B cell (primary cell): ENCODE measurements around the gene ABCD3. TPM values are rescaled to one million over a fixed set of nuclear protein-coding genes. Genes with fewer than 3 reads are reported as not detected.

Source experiments
- ATAC-seq: fragments of 200-7000 bp; cut with Tn5 transposase; one replicate; pipeline ENCODE4 v1.10.0; 2021; ENCODE audit warnings: low read depth, mild to moderate bottlenecking, moderate number of reproducible peaks, moderate library complexity
- CTCF ChIA-PET: fragments of 350-600 bp; sonication (Branson Sonifier 250); formaldehyde crosslinking; loops from one replicate; lab custom pipeline; 2021; ENCODE audit warnings: antibody characterized with exemption, inconsistent platforms; lab: Charles Lee
- POLR2A ChIA-PET: fragments of 350-600 bp; sonication (Branson Sonifier 250); formaldehyde crosslinking; loops from one replicate; lab custom pipeline; 2021; ENCODE audit warnings: antibody characterized with exemption; lab: Charles Lee
- DNase-seq: peaks from one replicate; pipeline ENCODE4 v3.0.0; 2013
- H2AFZ ChIP-seq: 2 replicates; pipeline ENCODE4 v1.6.1; 2012; ENCODE audit warnings: mild to moderate bottlenecking, low read depth, low read length; ENCODE audit not compliant: insufficient read depth, poor library complexity, severe bottlenecking
- H3K27ac ChIP-seq, 2 donors: 1 replicate in 1 of 2; 2 replicates in 1 of 2; pipeline ENCODE4 v1.5.1; 2012 to 2013; ENCODE audit warnings: low read length in 2 of 2, mild to moderate bottlenecking in 2 of 2, moderate library complexity in 1 of 2
- H3K27me3 ChIP-seq, 4 experiments: fragments of 200-600 bp in 1 of 4; sonication (generic) in 1 of 4; replicated peaks in 1 of 4; 1 replicate in 2 of 4; 2 replicates in 2 of 4; pipeline versions ENCODE4 v1.6.1 to v1.7.0; 2013 to 2016; ENCODE audit warnings: low read length in 3 of 4, mild to moderate bottlenecking in 2 of 4, mixed read lengths in 1 of 4, moderate library complexity in 1 of 4; ENCODE audit not compliant: insufficient read depth in 4 of 4, control insufficient read depth in 3 of 4; ENCODE audit errors: control extremely low read depth in 1 of 4
- H3K36me3 ChIP-seq, 2 experiments: replicated peaks in 1 of 2; 1 replicate in 1 of 2; 2 replicates in 1 of 2; pipeline versions ENCODE4 v1.6.1 to v1.7.1; 2013; ENCODE audit warnings: low read length in 1 of 2; ENCODE audit not compliant: insufficient read depth in 2 of 2, control insufficient read depth in 1 of 2; ENCODE audit errors: control extremely low read depth in 1 of 2, extremely low read depth in 1 of 2
- H3K4me1 ChIP-seq, 2 donors: fragments of 200-600 bp in 1 of 2; sonication (generic) in 1 of 2; 1 replicate in 1 of 2; 2 replicates in 1 of 2; pipeline versions ENCODE4 v1.5.1 to v1.6.1; 2013 to 2017; ENCODE audit warnings: low read length in 2 of 2; ENCODE audit not compliant: control insufficient read depth in 2 of 2, insufficient read depth in 2 of 2
- H3K4me2 ChIP-seq: replicated peaks from 2 replicates; pipeline ENCODE3; 2012; ENCODE audit warnings: mild to moderate bottlenecking, low read depth, low read length; ENCODE audit not compliant: poor library complexity, severe bottlenecking
- H3K4me3 ChIP-seq, 5 experiments: fragments of 200-600 bp in 1 of 5; sonication (generic) in 1 of 5; 1 replicate in 3 of 5; 2 replicates in 2 of 5; pipeline versions ENCODE4 v1.5.1 to v1.7.0; 2011 to 2016; ENCODE audit warnings: low read length in 4 of 5, mild to moderate bottlenecking in 4 of 5, low read depth in 2 of 5, control low read depth in 1 of 5, moderate library complexity in 1 of 5; ENCODE audit not compliant: insufficient read depth in 1 of 5; ENCODE audit errors: control extremely low read depth in 1 of 5, extremely low read depth in 1 of 5
- H3K79me2 ChIP-seq: fragments of 200-600 bp; sonication (generic); one replicate; pipeline ENCODE4 v1.6.0; 2016; ENCODE audit warnings: low read length; ENCODE audit not compliant: control insufficient read depth, insufficient read depth
- H3K9ac ChIP-seq: fragments of 200-600 bp; sonication (generic); 2 replicates; pipeline ENCODE4 v1.6.1; 2017; ENCODE audit warnings: mild to moderate bottlenecking, low read length, moderate library complexity
- H3K9me3 ChIP-seq, 3 donors: one replicate each; pipeline versions ENCODE4 v1.6.1 to v1.7.1; 2013; ENCODE audit warnings: low read length in 2 of 3; ENCODE audit not compliant: control insufficient read depth in 2 of 3, insufficient read depth in 1 of 3; ENCODE audit errors: control extremely low read depth in 1 of 3
- H4K20me1 ChIP-seq: 2 replicates; pipeline ENCODE4 v1.6.0; 2012; ENCODE audit warnings: mild to moderate bottlenecking, low read length; ENCODE audit not compliant: insufficient read depth, control insufficient read depth, poor library complexity, severe bottlenecking
- H3K27ac Mint-ChIP-seq: one replicate; pipeline ENCODE4 v1.8.0; 2021; ENCODE audit warnings: mixed read lengths
- H3K27me3 Mint-ChIP-seq: one replicate; pipeline ENCODE4 v1.8.0; 2021; ENCODE audit warnings: mixed read lengths
- H3K4me1 Mint-ChIP-seq: one replicate; pipeline ENCODE4 v1.8.0; 2021; ENCODE audit warnings: mixed read lengths
- H3K4me3 Mint-ChIP-seq: one replicate; pipeline ENCODE4 v1.8.0; 2021; ENCODE audit warnings: mixed read lengths
- H3K9me3 Mint-ChIP-seq: one replicate; pipeline ENCODE4 v1.8.0; 2022; ENCODE audit warnings: mixed read lengths; ENCODE audit not compliant: insufficient read depth
- EZH2 ChIP-seq: IDR thresholded peaks from 2 replicates; pipeline ENCODE4 v1.6.1; 2012; ENCODE audit warnings: borderline replicate concordance, low read depth, mild to moderate bottlenecking, moderate library complexity, low read length; ENCODE audit not compliant: insufficient read depth, poor library complexity, severe bottlenecking
- WGBS: methylation state at CpG from one replicate; pipeline ENCODE4 v1.1.5; 2013; ENCODE audit warnings: missing lambda C conversion rate; ENCODE audit not compliant: insufficient coverage; 5-methylcytosine and 5-hydroxymethylcytosine counted together
- intact Hi-C: fragments of 100-400 bp; cut with micrococcal nuclease; formaldehyde crosslinking; loops from one replicate; pipeline ENCODE4 v1.10.0; 2022
- polyA plus RNA-seq: library from polyadenylated mRNA; depleted of rRNA; stranded (reverse); fragments of >200 nt; gene quantifications from 2 replicates; pipeline ENCODE4 v1.2.3, GENCODE V29; 2012
- total RNA-seq, 2 donors: library from RNA; stranded (reverse); fragments of 120-200 nt in 1 of 2; gene quantifications; 1 replicate in 1 of 2; 2 replicates in 1 of 2; pipeline versions ENCODE4 v1.2.3 to v1.2.4, GENCODE V29; 2013 to 2022
- TF ChIP-seq, protein P1 (sequence below): fragments of 200-600 bp; IDR thresholded peaks from one replicate; pipeline ENCODE4 v1.8.0; 2022; ENCODE audit warnings: antibody characterized with exemption, mild to moderate bottlenecking

ABCD3 gene
- total and polyA plus RNA-seq, 2 donors (not counting 1 experiment from before 2014, with no cell fraction given): 4.0 to 19.4 TPM

- no peak overlapping the region for H3K9ac ChIP-seq
- ATAC-seq: no peak
- no peaks in the 10 kb centered on the region for H3K9me3 ChIP-seq
- no peak overlapping the region for H3K4me2 ChIP-seq
- TF ChIP-seq EZH2: no peak
- TF ChIP-seq, protein P1, sequence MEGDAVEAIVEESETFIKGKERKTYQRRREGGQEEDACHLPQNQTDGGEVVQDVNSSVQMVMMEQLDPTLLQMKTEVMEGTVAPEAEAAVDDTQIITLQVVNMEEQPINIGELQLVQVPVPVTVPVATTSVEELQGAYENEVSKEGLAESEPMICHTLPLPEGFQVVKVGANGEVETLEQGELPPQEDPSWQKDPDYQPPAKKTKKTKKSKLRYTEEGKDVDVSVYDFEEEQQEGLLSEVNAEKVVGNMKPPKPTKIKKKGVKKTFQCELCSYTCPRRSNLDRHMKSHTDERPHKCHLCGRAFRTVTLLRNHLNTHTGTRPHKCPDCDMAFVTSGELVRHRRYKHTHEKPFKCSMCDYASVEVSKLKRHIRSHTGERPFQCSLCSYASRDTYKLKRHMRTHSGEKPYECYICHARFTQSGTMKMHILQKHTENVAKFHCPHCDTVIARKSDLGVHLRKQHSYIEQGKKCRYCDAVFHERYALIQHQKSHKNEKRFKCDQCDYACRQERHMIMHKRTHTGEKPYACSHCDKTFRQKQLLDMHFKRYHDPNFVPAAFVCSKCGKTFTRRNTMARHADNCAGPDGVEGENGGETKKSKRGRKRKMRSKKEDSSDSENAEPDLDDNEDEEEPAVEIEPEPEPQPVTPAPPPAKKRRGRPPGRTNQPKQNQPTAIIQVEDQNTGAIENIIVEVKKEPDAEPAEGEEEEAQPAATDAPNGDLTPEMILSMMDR: no peak
- no peak for DNase-seq
- intact Hi-C loops: no loop called here
- H3K27me3 ChIP-seq: peaks cover 0 to 2% (median under 1%) of the 10 kb centered on the region in 4 experiments
- H4K20me1 ChIP-seq: no peaks in the 10 kb centered on the region
- no peaks in the 10 kb centered on the region for H3K79me2 ChIP-seq
- ChIA-PET POLR2A (no interaction called here), CTCF (no interaction called here)
- no peak overlapping the region for H3K4me3 Mint-ChIP-seq
- no peak overlapping the region for H3K4me3 ChIP-seq
- H3K9me3 Mint-ChIP-seq: no peaks in the 10 kb centered on the region
- WGBS: 100% methylated on average over 3 of the region's 5 CpGs
- H3K4me1 ChIP-seq: no peaks in the 10 kb centered on the region
- H3K36me3 ChIP-seq: no peaks in the 10 kb centered on the region
- no peaks in the 10 kb centered on the region for H3K4me1 Mint-ChIP-seq
- H3K27ac ChIP-seq: no peak overlapping the region
- peaks cover 25% of the 10 kb centered on the region for H3K27me3 Mint-ChIP-seq
- no peak overlapping the region for H3K27ac Mint-ChIP-seq
- no peak overlapping the region for H2AFZ ChIP-seq
These were observed 19.8 kb upstream of the ABCD3 start for GRCh38 chr1:94398356-94398755.

DNA sequence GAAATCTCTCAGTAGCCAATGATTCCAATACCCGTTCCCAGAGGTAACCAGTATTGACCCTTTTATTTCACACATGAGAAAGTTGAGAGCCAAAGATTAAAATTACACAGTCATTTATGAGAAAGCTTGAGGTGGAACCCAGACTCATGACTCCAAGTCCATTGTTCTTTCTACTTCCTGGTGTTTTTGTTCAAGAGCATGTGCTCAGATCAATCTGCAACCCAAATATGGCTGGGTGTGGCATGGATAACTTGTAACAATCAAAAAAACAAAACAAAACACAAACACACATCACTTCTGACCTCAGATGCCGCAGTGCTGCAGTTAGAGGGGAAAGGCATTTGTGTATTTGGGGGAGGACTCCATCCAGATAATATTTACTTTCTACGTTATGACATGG lies 18.7 kb upstream of the ABCD3 start:
- Mint-ChIP-seq H3K27ac (no peak overlapping the region), H3K4me3 (no peak overlapping the region), H3K27me3 (peaks cover 25% of the 10 kb centered on the region), H3K4me1 (no peaks in the 10 kb centered on the region), H3K9me3 (no peaks in the 10 kb centered on the region)
- no CpG with 5 or more reads among the region's 3 CpGs for WGBS
- Histone ChIP-seq H3K9me3 (no peaks in the 10 kb centered on the region), H3K9ac (no peak overlapping the region), H3K27ac (no peak overlapping the region), H3K4me1 (no peaks in the 10 kb centered on the region), H3K4me2 (no peak overlapping the region), H3K36me3 (no peaks in the 10 kb centered on the region), H4K20me1 (no peaks in the 10 kb centered on the region), H2AFZ (no peak overlapping the region), H3K27me3 (peaks cover 0 to 9% (median 1%) of the 10 kb centered on the region in 4 experiments), H3K79me2 (no peaks in the 10 kb centered on the region), H3K4me3 (no peak overlapping the region)
- no peak for TF ChIP-seq EZH2
- TF ChIP-seq, protein P1: no peak
- ATAC-seq: no peak
- intact Hi-C loops: no loop called here
- no peak for DNase-seq
- CTCF ChIA-PET: no interaction called here
- POLR2A ChIA-PET: no interaction called here
